GM11168 (cell line): ENCODE measurements around the gene MRPL14.

Source experiments
- in situ Hi-C: fragments of 300-500 bp; cut with MboI; formaldehyde crosslinking; loops from one replicate; pipeline ENCODE4 v1.12.0; 2022; ENCODE audit warnings: low sequenced_read_pairs; ENCODE audit not compliant: unreplicated experiment

The MRPL14 gene

DNA sequence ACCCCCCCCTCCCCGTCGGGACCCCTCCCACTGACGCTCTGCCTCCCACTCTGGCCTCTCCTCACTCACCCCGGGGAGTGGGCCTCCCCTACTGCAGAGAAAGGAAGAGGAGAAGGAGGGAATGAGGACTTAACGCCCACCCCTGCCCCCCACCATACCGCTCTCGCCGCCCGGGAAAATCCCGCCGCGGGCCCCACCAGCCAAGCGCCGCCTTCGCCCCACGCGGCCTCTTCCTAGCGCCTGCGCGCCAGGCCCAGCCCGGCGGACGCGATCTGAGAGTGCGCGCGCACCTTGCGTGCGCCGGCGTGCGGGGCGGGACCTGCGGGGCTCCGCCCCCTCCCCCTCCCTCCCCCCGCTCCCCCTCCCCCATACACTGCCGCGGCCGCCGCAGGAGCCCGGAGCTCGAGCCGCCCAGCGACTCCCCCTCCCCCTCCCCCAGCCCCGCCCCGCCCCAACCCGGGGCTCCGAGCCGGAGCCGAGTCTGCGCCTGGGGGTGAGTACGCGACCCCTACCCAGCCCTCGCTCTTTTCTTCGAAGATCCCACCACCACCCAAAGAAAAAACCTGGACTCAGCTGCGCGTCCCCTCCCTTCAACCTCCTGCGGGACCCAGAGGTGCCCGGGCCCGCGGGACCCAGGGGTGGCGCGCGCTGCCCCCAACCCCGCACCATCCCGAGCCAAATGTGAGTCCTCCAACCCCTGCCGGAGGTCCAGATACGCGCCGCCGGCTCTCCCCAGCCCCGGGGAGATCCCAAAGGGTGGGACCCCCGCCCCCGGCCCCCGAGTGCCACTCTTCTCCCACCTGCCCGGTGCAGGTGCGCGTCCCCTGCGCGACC, at the start of gene MRPL14, which contains the start of gene TMEM63B:
Gene MRPL14, minus strand, starts transcription at position 267 of the 834 bp plus-strand sequence. CDS start 10,841 bp downstream, outside the sequence.
Gene TMEM63B, plus strand, starts transcription at position 369 of the 834 bp plus-strand sequence. CDS start 7,031 bp downstream, outside the sequence.
- in situ Hi-C loops, result no loop called here

DNA sequence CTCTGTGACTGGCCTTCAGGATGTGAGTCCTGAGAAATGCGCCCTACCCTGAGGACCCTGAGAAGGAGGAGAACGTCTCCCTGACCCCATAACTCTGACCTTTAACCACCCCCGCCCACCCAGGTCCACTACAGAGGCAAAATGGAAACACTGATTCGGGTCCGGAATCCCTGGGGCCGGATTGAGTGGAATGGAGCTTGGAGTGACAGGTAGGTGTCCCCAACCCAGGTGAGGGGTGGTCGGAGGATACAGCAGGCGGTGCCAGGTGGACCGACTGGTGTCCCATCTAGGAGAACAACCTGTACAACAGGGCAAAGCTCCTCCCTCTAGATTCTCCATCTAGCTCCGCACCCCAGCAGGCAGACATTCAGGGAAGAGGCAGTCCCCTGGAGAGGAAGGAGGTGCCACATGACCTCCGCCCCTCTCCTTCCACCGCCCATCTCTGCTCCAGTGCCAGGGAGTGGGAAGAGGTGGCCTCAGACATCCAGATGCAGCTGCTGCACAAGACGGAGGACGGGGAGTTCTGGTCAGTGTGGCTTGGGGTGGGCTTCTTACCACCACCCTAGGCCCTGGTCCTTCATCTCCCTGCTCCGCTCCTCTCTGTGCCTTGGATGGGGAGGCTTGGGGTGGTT, 49.0 kb upstream of the MRPL14 start:
- in situ Hi-C loops, result no loop called here

DNA sequence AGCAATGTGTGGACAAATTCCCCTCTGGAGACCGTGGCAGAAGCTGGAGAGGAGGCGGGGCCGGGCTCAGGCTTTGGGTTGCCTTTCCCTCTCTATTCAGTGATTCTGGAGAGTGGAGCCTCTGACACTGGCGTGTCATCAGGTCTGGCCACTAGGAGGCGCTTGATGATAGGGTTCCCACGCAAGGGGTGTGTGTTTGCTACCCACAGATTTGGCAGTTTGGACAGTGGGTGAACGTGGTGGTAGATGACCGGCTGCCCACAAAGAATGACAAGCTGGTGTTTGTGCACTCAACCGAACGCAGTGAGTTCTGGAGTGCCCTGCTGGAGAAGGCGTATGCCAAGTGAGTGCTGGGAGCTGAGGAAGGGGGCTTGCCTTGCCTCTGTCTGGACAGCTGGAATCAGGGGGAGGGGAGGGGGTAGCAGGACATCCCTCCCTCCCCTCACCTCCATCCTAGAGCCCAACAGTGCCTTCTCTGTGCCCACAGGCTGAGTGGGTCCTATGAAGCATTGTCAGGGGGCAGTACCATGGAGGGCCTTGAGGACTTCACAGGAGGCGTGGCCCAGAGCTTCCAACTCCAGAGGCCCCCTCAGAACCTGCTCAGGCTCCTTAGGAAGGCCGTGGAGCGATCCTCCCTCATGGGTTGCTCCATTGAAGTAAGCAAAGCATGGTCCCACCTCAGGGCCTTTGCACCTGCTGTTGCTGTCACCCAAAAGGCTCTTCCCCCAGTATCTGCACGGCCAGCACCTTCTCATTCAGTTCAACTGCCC, 45.7 kb upstream of the MRPL14 start:
- in situ Hi-C loops, result loop anchor here (5.0 kb wide), 1 partner anchor 64 kb away; no protein-coding TSS in a partner anchor

DNA sequence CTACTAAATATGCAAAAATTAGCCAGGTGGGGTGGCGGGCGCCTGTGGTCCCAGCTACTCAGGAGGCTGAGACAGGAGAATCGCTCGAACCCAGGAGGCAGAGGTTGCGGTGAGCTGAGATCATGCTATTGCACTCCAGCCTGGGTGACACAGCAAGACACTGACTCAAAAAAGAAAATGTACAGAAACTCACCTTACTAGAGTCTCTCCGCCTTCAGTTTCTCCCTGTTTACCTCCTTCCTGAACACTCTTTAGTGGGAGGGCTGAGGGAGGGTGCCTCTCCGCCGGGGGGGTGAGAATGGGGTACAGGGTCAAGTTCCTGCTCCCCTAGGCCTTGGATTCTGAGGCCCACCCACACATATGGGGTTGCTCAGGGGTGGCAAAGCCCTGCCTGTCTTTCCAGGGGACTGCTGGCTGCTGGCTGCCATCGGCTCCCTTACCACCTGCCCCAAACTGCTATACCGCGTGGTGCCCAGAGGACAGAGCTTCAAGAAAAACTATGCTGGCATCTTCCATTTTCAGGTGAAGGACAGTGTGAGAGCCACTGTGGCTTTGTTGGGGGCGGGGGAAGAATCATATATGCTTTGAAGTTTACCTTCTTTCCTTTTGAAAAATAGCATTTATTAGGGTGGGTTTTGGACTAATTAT, 44.8 kb upstream of the MRPL14 start:
- in situ Hi-C loops, result loop anchor here (5.0 kb wide), 1 partner anchor 65 kb away; no protein-coding TSS in a partner anchor

DNA sequence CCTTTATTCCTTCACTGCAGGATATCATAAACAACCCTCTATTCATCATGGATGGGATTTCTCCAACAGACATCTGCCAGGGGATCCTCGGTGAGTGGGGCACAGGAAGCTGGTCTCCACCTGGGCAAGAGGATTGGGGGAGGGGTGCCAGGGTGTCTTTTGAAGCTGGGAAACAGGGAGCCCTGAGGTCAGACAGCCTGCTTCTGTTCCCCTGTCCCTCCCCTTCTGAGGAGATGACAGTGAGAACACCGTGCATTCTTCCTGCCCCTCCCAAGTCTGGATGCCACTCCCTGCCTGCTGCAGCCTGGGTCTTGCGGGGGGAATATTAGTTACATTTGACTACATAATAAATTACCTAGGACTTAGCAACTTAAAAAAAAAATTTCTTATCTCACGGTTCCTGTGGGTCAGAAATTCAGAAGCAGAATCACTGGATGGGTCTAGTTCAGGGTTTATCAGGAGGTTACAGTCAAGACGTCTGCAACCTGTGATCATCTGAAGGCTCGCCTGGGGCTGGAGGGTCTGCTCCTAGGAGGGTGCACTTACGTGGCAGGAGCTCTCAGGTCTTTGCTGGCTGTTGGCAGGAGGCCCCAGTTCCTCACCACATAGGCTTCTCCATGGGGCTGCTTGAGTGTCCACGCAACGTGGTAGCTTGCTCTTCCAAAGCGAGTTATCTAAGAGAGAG, 42.8 kb upstream of the MRPL14 start:
- in situ Hi-C loops, result loop anchor here (5.0 to 10.0 kb wide), 2 partner anchors 67 to 165 kb away; no protein-coding TSS in a partner anchor

DNA sequence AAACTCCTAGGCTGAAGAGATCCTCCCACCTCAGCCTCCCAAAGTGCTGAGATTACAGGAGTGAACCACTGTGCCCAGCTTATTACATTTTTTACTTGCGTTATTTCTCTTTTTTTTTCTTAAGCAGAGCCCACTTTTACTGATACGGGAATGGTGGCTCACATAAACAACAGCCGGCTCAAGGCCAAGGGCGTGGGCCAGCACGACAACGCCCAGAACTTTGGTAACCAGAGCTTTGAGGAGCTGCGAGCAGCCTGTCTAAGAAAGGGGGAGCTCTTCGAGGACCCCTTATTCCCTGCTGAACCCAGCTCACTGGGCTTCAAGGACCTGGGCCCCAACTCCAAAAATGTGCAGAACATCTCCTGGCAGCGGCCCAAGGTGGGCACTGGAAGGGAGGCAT, 41.9 kb upstream of the MRPL14 start:
- in situ Hi-C loops, result loop anchor here (10.0 kb wide), 1 partner anchor 166 kb away; no protein-coding TSS in a partner anchor

DNA sequence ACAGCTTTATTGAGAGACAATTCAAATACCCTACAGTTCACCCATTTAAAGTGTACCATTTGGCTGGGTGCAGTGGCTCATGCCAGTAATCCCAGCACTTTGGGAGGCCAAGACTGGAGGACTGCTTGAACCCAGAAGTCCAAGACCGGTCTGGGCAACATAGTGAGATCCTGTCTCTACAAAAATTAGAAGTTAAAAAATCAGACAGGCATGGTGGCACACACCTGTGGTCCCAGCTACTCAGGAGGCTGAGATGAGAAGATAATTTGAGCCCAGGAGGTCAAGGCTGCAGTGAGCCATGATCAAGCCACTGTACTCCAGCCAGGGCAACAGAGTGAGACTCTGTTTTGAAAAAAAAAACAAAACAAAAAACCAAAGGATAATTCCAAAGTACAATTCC, 40.3 kb upstream of the MRPL14 start:
- in situ Hi-C loops, result loop anchor here (10.0 kb wide), 1 partner anchor 167 kb away; no protein-coding TSS in a partner anchor

DNA sequence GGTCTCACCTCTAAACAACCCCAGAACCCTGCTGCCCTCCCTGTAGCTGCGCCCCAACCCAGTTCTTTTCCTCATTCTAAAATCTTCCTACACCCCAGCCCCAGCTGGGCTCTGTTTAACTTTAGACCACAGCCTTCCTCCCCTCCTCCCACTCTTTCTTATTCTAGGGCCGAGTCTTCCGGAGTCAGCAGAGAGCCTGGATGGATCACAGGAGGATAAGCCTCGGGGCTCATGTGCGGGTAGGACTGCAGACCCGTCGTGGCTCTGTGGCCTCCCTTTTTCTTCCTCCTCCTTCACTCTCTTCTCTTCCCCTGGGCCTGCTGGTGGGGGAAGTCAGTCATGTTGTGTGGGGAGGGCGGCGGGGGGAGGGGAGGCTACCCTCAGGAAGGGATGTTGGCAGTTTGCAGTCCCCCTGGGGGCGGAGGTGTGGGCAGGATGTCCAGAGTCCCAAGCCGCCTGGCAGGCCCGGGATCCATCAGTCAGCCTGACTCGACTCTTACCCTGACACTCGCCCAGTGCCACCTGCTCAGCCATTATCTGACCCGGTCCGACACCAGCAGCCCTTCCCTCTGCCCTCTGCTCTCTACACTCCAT, 39.4 kb upstream of the MRPL14 start:
- in situ Hi-C loops, result loop anchor here (10.0 kb wide), 1 partner anchor 168 kb away; no protein-coding TSS in a partner anchor

DNA sequence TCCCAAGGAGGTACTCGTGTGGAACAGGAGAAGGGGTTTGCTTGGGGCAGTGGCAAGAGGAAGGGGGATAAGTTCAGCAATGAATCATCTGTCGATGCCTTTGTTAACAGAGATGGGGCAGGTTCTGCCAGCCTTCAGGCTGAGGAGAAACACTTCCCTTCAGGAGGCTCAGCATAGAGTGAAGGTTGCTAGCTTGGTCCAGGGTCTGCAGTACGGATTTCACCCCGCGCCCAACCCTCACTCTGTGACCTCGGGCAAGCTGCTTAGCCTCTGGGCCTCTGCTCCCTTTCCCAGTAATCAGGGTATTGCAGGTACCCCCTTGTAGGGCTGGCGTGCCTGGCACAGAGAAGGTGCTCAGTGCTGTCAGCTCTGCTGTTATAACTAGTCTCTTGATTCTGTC, 38.9 kb upstream of the MRPL14 start:
- in situ Hi-C loops, result loop anchor here (10.0 kb wide), 1 partner anchor 169 kb away; no protein-coding TSS in a partner anchor

DNA sequence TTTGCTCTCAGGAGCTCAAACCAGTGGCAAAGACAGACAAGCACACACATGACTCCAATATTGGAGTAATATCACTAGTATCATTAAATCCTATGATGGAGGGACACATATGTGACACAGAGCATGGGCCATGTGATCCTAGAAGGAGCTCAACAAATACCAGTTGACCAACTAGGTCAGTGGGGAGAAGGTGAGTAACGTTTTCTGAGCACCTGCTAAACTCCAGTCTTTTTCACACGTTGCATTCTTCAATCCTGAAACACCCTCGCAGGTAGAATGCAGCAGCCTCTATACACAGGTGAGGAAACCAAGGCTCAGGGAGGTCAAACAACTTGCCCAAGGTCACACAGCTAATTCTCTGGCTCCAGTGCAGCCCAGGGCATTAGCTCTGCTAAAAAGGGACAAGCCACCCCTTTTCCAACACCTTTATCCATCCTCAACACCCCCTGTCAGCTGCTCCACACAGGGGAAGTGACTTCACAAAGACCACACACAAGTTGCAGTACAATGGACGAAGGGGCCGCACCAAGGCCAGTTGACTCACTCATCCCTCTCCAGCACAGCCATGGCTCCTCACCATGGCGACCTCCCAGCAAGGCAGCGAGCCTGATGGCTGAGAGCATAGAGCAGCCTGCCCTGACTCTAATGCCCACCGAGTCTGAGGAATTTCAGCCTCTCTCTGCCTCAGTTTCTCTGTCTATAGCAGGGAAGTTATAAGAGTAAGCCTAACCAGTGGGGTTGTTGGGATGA, 35.8 kb upstream of the MRPL14 start:
- in situ Hi-C loops, result loop anchor here (10.0 kb wide), 1 partner anchor 172 kb away; no protein-coding TSS in a partner anchor

DNA sequence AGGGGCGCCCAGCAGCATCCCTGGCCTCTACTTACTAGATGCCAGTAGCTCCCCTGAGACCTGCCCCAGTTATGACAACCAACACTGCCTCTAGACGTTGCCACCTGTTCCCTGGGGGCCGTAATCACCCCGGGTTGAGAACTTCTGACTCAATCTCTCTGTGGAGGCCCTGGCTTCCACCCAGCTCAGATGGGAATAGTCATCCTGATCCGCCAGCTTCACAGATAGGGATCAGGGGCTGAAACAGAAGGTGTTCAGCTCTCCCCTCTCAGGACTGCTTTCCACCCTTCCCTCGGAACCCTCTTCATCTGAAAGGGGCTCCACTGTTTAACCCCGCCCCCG, 34.7 kb upstream of the MRPL14 start:
- in situ Hi-C loops, result loop anchor here (10.0 kb wide), 1 partner anchor 173 kb away; no protein-coding TSS in a partner anchor

DNA sequence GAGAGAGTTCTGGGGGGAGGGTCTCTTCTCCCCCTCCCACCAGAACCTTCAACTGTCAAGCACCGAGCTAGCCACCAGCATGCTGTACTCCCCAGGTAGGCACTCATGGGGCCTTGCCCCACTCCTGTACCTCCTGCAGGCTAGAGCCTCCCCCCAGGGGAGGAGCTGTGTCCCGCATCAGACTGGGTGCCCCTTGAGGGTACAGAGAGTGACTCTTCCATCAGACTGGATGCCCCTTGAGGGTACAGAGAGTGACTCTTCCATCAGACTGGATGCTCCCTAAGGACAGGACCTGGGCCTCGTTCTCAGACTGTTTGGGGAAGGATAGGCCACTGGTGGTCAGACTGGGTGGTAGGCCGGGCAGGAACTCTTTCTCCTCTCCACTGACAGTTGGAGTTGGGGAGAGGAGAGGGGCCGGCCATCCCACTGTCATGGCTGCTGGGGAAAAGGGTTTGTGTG, 31.5 kb upstream of the MRPL14 start, which contains the start of gene CAPN11:
Gene CAPN11, plus strand, starts transcription at position 51 of the 459 bp plus-strand sequence. Its CDS starts 29 bp downstream, at position 80.
- in situ Hi-C loops, result no loop called here

DNA sequence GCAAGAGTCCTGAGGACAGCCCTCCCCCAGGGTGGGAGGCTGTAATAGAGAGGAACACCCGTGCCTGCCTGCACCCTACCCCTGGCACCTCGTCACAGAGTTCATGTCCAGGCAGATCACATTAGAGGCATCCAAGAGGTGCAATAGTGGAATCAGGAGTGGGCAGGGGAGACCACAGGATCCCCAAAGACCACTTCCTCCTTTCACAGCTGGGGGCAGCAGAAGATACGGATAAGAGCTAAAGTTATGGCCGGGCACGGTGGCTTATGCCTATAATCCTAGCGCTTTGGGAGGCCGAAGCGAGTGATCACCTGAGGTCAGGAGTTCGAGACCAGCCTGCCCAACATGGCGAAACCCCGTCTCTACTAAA, 29.9 kb upstream of the MRPL14 start:
- in situ Hi-C loops, result no loop called here

DNA sequence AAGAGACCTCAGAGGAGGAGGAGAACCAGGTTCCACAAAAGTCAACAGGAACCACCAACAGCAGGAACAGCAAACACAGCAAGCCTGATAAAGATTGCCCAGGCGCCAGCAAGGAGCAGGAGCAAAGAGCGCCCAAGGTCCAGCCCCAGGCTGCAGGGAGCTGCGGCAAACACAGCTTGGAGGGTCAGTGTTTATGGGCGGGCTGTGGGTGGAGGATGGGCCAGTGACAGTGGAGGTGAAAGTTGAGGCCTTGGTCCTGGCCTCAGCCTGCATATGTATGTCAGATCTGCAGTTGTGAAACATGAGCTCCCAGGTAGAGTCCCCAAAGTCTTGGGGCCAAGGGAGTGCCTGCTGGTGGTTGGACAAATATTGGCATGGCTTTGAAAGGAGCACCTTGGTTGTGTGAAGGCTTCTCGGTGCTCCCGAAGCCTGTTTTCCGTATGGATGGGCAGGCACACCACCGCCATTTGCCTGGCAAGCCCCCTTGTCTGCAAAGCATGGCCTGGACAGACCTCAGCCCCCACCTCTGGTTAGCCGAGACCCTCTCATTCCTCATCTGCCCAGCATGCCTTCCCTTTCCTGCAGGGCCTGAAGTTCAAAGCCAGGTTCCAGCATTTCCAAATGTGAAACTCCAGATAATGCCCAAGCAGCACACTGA, 29.4 kb upstream of the MRPL14 start:
- in situ Hi-C loops, result no loop called here

DNA sequence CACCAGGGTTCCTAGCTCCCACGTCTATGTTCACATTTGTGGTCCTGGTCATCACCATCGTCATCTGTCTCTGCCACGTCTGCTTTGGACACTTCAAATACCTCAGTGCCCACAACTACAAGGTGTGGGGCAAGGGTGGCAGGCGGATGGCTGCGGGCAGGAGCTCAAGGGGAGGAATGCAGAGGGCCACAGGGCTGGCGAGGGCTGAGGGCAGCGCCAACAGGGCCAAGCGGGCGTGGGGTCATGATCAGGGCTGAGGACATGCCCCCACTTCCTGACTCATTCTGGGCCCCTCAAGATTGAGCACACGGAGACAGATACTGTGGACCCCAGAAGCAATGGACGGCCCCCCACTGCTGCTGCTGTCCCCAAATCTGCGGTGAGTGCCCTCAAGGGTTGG, 26.8 kb upstream of the MRPL14 start:
- in situ Hi-C loops, result loop anchor here (5.0 kb wide), 1 partner anchor 52 kb away; no protein-coding TSS in a partner anchor

DNA sequence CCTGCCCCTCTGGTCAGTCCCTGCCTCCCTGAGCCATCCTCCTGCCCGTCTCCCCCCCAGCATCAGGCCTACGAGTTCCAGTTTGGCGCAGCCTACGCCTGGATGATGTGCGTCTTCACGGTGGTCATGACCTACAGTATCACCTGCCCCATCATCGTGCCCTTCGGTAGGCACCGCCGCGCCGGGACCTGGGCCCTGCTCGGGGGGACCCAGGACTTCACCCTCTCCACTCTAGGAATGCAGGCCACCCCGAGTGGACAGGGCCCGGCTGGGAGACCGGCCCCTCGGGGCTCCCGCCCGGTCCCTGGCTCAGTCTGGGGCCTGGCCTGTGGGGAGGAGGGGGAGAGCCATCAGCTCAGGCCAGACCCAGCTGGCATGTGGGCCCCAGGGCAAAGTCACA, 25.3 kb upstream of the MRPL14 start:
- in situ Hi-C loops, result loop anchor here (5.0 kb wide), 1 partner anchor 50 kb away; no protein-coding TSS in a partner anchor

DNA sequence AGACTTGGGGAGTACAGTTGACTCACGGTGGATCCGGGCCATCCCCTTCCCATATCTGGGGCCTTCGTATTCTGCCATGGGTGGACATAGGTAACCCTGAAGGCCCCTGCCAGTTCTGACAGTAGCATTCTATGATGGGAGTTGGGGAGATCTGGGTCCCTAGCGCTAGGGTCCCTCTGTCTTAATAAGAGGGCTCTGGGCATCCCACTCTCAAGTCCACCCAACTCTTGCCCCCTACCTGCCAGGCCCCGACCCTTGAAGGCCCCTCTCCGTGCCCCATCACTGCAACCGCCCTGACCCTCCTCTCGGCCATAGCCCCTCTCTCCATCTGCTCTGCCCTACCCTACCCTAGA, 24.8 kb upstream of the MRPL14 start:
- in situ Hi-C loops, result loop anchor here (5.0 kb wide), 1 partner anchor 50 kb away; no protein-coding TSS in a partner anchor
